NCI-H1092 (cell line): ENCODE measurements around the gene ME2.
"Not testable (repeated sequence)": the region's sequence is repeated elsewhere in the genome, so short reads cannot be mapped to it uniquely, and the experiment has no call there.

Source experiments
- DNase-seq: peaks from one replicate; lab custom pipeline; 2025; lab: John Stamatoyannopoulos, UW

Gene ME2

GRCh38 chr18:50926521-50926920 lies 47.6 kb downstream of the ME2 start:
- DNase-seq: no peak

GRCh38 chr18:50928551-50928950 lies 49.6 kb downstream of the ME2 start:
- no peak for DNase-seq

GRCh38 chr18:50933684-50934083 lies 54.8 kb downstream of the ME2 start:
- DNase-seq: no peak

GRCh38 chr18:50934545-50935211 lies 55.8 kb downstream of the ME2 start:
- no peak for DNase-seq

GRCh38 chr18:50935493-50936191 lies 56.7 kb downstream of the ME2 start:
- no peak for DNase-seq

GRCh38 chr18:50937183-50937582 lies 58.3 kb downstream of the ME2 start:
- no peak for DNase-seq

- DNase-seq: no peak
These were observed 60.0 kb downstream of the ME2 start for GRCh38 chr18:50938912-50939311.

- DNase-seq: no peak
These were observed 65.5 kb downstream of the ME2 start for GRCh38 chr18:50944245-50944932.

- not testable (repeated sequence) for DNase-seq
These were observed 67.0 kb downstream of the ME2 start for GRCh38 chr18:50945918-50946317.

- DNase-seq: no peak
These were observed 69.0 kb downstream of the ME2 start for GRCh38 chr18:50947899-50948298.

- no peak for DNase-seq
These were observed 70.3 kb downstream of the ME2 start for GRCh38 chr18:50949185-50949584.

- no peak for DNase-seq
These were observed 71.7 kb downstream of the ME2 start for GRCh38 chr18:50950626-50951025.

- DNase-seq: no peak
These were observed 74.9 kb downstream of the ME2 start for GRCh38 chr18:50953822-50954221.

- no peak for DNase-seq
These were observed 76.3 kb downstream of the ME2 start for GRCh38 chr18:50955253-50955652.

GRCh38 chr18:50956116-50956515 lies 77.2 kb downstream of the ME2 start:
- no peak for DNase-seq

GRCh38 chr18:50961974-50962373 lies 83.1 kb downstream of the ME2 start:
- DNase-seq: no peak

GRCh38 chr18:50967714-50968661 lies 89.1 kb downstream of the ME2 start, which contains the start of gene ELAC1:
ELAC1 (plus strand) TSS chr18:50968040; CDS start chr18:50974405, 6,365 bp downstream.
- DNase-seq: peak; percentile 85

- no peak for DNase-seq
These were observed 90.5 kb downstream of the ME2 start for GRCh38 chr18:50969448-50969847.

GRCh38 chr18:50970006-50970405 lies 91.1 kb downstream of the ME2 start:
- peak; percentile 67 for DNase-seq

- not testable (repeated sequence) for DNase-seq
These were observed 93.5 kb downstream of the ME2 start for GRCh38 chr18:50972404-50972803.

- no peak for DNase-seq
These were observed 94.6 kb downstream of the ME2 start for GRCh38 chr18:50973367-50974126.
